WTC11 (cell line): ENCODE measurements around the gene GABRG3. TPM values are rescaled to one million over a fixed set of nuclear protein-coding genes. Genes with fewer than 3 reads are reported as not detected.

Experiments used
- ATAC-seq: fragments of 200-7000 bp; cut with Tn5 transposase; 2 replicates; pipeline ENCODE4 v1.10.0; 2021; ENCODE audit warnings: mild to moderate bottlenecking, moderate library complexity
- CTCF ChIA-PET: fragments of 300-600 bp; sonication (Branson Sonifier 250); formaldehyde crosslinking; loops from one replicate; lab custom pipeline; 2021; ENCODE audit warnings: antibody characterized with exemption; lab: Charles Lee
- POLR2A ChIA-PET: fragments of 350-600 bp; sonication (Branson Sonifier 250); formaldehyde crosslinking; loops from one replicate; lab custom pipeline; 2021; ENCODE audit warnings: antibody characterized with exemption; lab: Charles Lee
- DNase-seq: peaks from one replicate; pipeline ENCODE4 v3.0.0; 2021; ENCODE audit warnings: low spot score
- H3K27ac Mint-ChIP-seq: 2 replicates; pipeline ENCODE4 v1.8.0; 2021; ENCODE audit warnings: mixed read lengths
- H3K27me3 Mint-ChIP-seq: 2 replicates; pipeline ENCODE4 v1.8.0; 2021; ENCODE audit warnings: low read depth, mild to moderate bottlenecking, moderate library complexity, mixed read lengths
- H3K36me3 Mint-ChIP-seq: 2 replicates; pipeline ENCODE4 v1.8.0; 2021; ENCODE audit warnings: mixed read lengths
- H3K4me1 Mint-ChIP-seq: 2 replicates; pipeline ENCODE4 v1.8.0; 2022; ENCODE audit warnings: mixed read lengths
- H3K4me3 Mint-ChIP-seq: 2 replicates; pipeline ENCODE4 v1.8.0; 2021; ENCODE audit warnings: mild to moderate bottlenecking, moderate library complexity, mixed read lengths
- H3K9me3 Mint-ChIP-seq: 2 replicates; pipeline ENCODE4 v1.8.0; 2021; ENCODE audit warnings: mixed read lengths
- ARID4B ChIP-seq: sonication (generic); formaldehyde crosslinking; IDR thresholded peaks from 2 replicates; pipeline ENCODE4 v1.8.0; 2023; ENCODE audit warnings: missing genetic modification reagents, mild to moderate bottlenecking, borderline replicate concordance
- ATF3 ChIP-seq: sonication (generic); formaldehyde crosslinking; conservative IDR thresholded peaks from 2 replicates; pipeline ENCODE4 v1.8.1; 2022; ENCODE audit warnings: mild to moderate bottlenecking, missing genetic modification reagents
- CBFB ChIP-seq: sonication (generic); formaldehyde crosslinking; IDR thresholded peaks from 2 replicates; pipeline ENCODE4 v1.8.1; 2022; ENCODE audit warnings: mild to moderate bottlenecking, low read depth, missing genetic modification reagents
- EMX1 ChIP-seq: fragments of 250-450 bp; sonication (Bioruptor Pico); IDR thresholded peaks from 2 replicates; pipeline ENCODE4 v1.8.0; 2021; ENCODE audit warnings: mild to moderate bottlenecking
- FOXP1 ChIP-seq: sonication (generic); formaldehyde crosslinking; IDR thresholded peaks from 2 replicates; pipeline ENCODE4 v1.8.0; 2022; ENCODE audit warnings: missing genetic modification reagents, mild to moderate bottlenecking, moderate library complexity, borderline replicate concordance
- HMGA2 ChIP-seq: fragments of 250-450 bp; sonication (Bioruptor Pico); IDR thresholded peaks from 2 replicates; pipeline ENCODE4 v1.4.0; 2021; ENCODE audit warnings: mild to moderate bottlenecking, moderate library complexity
- HMGXB4 ChIP-seq: sonication (generic); formaldehyde crosslinking; IDR thresholded peaks from 2 replicates; pipeline ENCODE4 v1.8.1; 2023; ENCODE audit warnings: mild to moderate bottlenecking, moderate library complexity, missing genetic modification reagents
- MXD4 ChIP-seq: fragments of 250-450 bp; sonication (Bioruptor Pico); IDR thresholded peaks from 2 replicates; pipeline ENCODE4 v1.8.0; 2021; ENCODE audit warnings: mild to moderate bottlenecking, moderate library complexity, borderline replicate concordance
- NR3C1 ChIP-seq: sonication (generic); formaldehyde crosslinking; conservative IDR thresholded peaks from 2 replicates; pipeline ENCODE4 v1.8.1; 2023; ENCODE audit warnings: low read depth, mild to moderate bottlenecking, missing genetic modification reagents
- PRDM15 ChIP-seq: sonication (generic); formaldehyde crosslinking; IDR thresholded peaks from 2 replicates; pipeline ENCODE4 v1.8.0; 2022; ENCODE audit warnings: missing genetic modification reagents
- SOX15 ChIP-seq: fragments of 250-450 bp; sonication (Bioruptor Pico); IDR thresholded peaks from 2 replicates; pipeline ENCODE4 v1.9.0; 2021; ENCODE audit warnings: mild to moderate bottlenecking
- ZNF138 ChIP-seq: sonication (generic); formaldehyde crosslinking; conservative IDR thresholded peaks from 2 replicates; pipeline ENCODE4 v1.8.1; 2022; ENCODE audit warnings: mild to moderate bottlenecking, moderate library complexity, missing genetic modification reagents
- ZNF219 ChIP-seq: sonication (generic); formaldehyde crosslinking; IDR thresholded peaks from 2 replicates; pipeline ENCODE4 v1.8.0; 2023; ENCODE audit warnings: missing genetic modification reagents, mild to moderate bottlenecking, borderline replicate concordance
- ZNF263 ChIP-seq: sonication (generic); formaldehyde crosslinking; IDR thresholded peaks from 2 replicates; pipeline ENCODE4 v1.8.1; 2022; ENCODE audit warnings: low read depth, mild to moderate bottlenecking, moderate library complexity, missing genetic modification reagents
- ZNF416 ChIP-seq: fragments of 250-450 bp; sonication (Bioruptor Pico); IDR thresholded peaks from 2 replicates; pipeline ENCODE4 v1.9.0; 2021; ENCODE audit warnings: mild to moderate bottlenecking, inconsistent platforms
- total RNA-seq: library from RNA; stranded (reverse); gene quantifications from 3 replicates; pipeline ENCODE4 v1.2.3, GENCODE V29; 2021
- TF ChIP-seq, protein P1 (sequence below): sonication (generic); formaldehyde crosslinking; IDR thresholded peaks from 2 replicates; pipeline ENCODE4 v1.8.1; 2023; ENCODE audit warnings: mild to moderate bottlenecking, missing genetic modification reagents

The GABRG3 gene
- total RNA-seq, 1 experiment from 2014 or later: 0.72 TPM

DNA sequence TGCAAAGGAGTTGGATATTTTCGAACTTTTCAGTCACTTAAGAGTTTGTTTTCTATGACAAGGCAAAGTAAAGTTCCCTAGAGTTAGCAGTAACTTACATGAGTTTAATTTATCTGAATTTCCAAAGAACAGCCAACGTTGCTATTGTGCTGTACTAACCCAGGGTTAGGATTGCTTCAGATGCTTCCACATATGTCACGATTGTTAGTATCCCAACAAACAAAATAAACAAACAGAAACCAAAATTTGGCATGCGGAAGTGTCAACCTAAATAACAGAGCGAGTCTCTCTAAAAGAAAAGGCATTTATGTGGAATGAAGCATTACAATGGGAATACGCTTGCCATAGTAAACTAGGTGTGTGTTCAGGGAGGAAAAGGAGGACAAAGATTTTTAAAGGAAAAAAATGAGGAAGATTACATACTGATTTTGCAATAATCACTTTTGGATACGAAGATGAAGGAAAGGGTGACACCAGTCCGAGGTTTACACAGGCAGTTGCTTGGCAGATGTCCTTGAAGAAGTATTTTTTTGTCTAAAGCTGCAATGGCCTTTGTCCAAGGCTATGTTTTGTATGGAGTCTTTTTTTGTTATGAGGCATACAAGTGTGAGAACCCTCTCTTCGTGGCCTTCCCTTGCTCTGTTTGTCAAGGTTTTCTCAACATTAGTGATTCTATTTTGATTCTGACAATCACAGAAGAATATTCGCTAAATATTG is 267.9 kb downstream of the GABRG3 start (continued):
- TF ChIP-seq ZNF416 (CRISPR knock-in tag): no peak

DNA sequence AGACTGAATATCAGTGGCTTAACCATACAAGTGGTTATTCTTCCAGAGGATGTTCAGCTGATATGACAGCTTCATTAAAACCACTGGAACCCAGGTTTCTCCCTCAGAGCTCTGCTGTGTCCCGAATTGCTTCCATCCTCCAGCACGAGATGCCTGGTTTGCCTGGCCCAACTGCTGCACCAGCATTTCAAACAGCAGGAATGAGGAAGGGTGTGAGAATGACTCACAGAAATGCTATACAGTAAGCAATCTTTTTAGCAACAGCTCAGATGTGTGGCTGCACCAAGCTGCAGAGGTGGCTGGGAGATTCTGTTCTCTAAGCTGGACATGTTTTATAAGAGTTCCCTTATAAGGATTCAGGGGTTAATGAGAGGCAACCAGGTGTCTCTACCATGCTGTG is 271.0 kb downstream of the GABRG3 start:
- H3K36me3 Mint-ChIP-seq: no peaks in the 10 kb centered on the region
- peaks cover 10% of the 10 kb centered on the region for H3K4me1 Mint-ChIP-seq
- no peak for TF ChIP-seq CBFB
- TF ChIP-seq HMGXB4 (CRISPR knock-in tag): no peak
- no peak for TF ChIP-seq ZNF138
- no peak for TF ChIP-seq FOXP1 (CRISPR knock-in tag)
- no peak for TF ChIP-seq MXD4 (CRISPR knock-in tag)
- no peak for TF ChIP-seq NR3C1 (CRISPR knock-in tag)
- ChIA-PET CTCF (no interaction called here), POLR2A (interaction anchor here (0.6 kb wide), 1 partner anchor 119 kb away, joined by 5 read pairs; no protein-coding TSS in a partner anchor)
- no peak overlapping the region for H3K4me3 Mint-ChIP-seq
- no peak for DNase-seq
- ATAC-seq: no peak
- no peaks in the 10 kb centered on the region for H3K27me3 Mint-ChIP-seq
- H3K27ac Mint-ChIP-seq: no peak overlapping the region
- no peaks in the 10 kb centered on the region for H3K9me3 Mint-ChIP-seq

GRCh38 chr15:27244047-27244446 is 273.1 kb downstream of the GABRG3 start:
- Mint-ChIP-seq H3K27ac (no peak overlapping the region), H3K27me3 (no peaks in the 10 kb centered on the region), H3K4me3 (no peak overlapping the region), H3K4me1 (peaks cover 3% of the 10 kb centered on the region; the same call in 1 of the 2 replicates), H3K9me3 (no peaks in the 10 kb centered on the region), H3K36me3 (no peaks in the 10 kb centered on the region)
- TF ChIP-seq SOX15 (CRISPR knock-in tag): no peak
- TF ChIP-seq ATF3 (CRISPR knock-in tag): no peak
- TF ChIP-seq HMGA2 (CRISPR knock-in tag): no peak
- no peak for TF ChIP-seq PRDM15 (CRISPR knock-in tag)
- TF ChIP-seq ZNF219 (CRISPR knock-in tag): no peak
- no peak for TF ChIP-seq NR3C1 (CRISPR knock-in tag)
- no peak for TF ChIP-seq MXD4 (CRISPR knock-in tag)
- POLR2A ChIA-PET: no interaction called here
- no peak for DNase-seq
- CTCF ChIA-PET: no interaction called here
- no peak for ATAC-seq

DNA sequence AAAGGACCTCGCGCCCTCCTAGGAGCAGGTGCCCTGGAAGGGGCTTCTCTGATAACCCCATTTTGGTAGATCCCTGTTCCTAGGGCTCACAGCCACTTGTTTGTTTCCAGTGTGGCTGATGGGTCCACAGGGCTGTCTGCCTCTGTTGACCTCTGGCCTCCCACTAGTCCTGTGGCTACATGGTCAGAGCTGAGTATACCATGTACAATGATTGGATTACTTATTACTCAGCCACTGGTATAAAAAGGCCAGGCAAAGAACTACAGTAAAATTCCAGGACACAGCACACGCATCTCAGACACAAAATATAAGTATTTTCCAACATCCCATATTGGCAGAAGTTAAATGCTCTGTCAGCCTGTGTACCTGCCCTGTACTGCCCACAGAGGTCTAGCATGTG is 277.3 kb downstream of the GABRG3 start:
- DNase-seq (no peak), ATAC-seq (no peak)
- Mint-ChIP-seq H3K4me1 (peaks cover 1% of the 10 kb centered on the region; the same call in 1 of the 2 replicates), H3K27ac (no peak overlapping the region), H3K9me3 (no peaks in the 10 kb centered on the region), H3K27me3 (no peaks in the 10 kb centered on the region), H3K36me3 (no peaks in the 10 kb centered on the region), H3K4me3 (no peak overlapping the region)
- ChIA-PET CTCF (no interaction called here), POLR2A (interaction anchor here (0.5 kb wide), 1 partner anchor 422 kb away, joined by 3 read pairs; no protein-coding TSS in a partner anchor)
- TF ChIP-seq, protein P1, sequence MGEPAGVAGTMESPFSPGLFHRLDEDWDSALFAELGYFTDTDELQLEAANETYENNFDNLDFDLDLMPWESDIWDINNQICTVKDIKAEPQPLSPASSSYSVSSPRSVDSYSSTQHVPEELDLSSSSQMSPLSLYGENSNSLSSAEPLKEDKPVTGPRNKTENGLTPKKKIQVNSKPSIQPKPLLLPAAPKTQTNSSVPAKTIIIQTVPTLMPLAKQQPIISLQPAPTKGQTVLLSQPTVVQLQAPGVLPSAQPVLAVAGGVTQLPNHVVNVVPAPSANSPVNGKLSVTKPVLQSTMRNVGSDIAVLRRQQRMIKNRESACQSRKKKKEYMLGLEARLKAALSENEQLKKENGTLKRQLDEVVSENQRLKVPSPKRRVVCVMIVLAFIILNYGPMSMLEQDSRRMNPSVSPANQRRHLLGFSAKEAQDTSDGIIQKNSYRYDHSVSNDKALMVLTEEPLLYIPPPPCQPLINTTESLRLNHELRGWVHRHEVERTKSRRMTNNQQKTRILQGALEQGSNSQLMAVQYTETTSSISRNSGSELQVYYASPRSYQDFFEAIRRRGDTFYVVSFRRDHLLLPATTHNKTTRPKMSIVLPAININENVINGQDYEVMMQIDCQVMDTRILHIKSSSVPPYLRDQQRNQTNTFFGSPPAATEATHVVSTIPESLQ: no peak
- no peak for TF ChIP-seq EMX1
- TF ChIP-seq HMGA2 (CRISPR knock-in tag): no peak
- no peak for TF ChIP-seq ARID4B (CRISPR knock-in tag)
- TF ChIP-seq NR3C1 (CRISPR knock-in tag): no peak
- TF ChIP-seq ZNF263: no peak
- TF ChIP-seq FOXP1 (CRISPR knock-in tag): no peak
